ENCODE data around the gene GPRIN2.
"Not testable (repeated sequence)": the region's sequence is repeated elsewhere in the genome, so short reads cannot be mapped to it uniquely, and the experiment has no call there.

GRCh38 chr10:46512725-46513124 is 43.7 kb downstream of the GPRIN2 start:
- TF ChIP-seq, protein P1, sequence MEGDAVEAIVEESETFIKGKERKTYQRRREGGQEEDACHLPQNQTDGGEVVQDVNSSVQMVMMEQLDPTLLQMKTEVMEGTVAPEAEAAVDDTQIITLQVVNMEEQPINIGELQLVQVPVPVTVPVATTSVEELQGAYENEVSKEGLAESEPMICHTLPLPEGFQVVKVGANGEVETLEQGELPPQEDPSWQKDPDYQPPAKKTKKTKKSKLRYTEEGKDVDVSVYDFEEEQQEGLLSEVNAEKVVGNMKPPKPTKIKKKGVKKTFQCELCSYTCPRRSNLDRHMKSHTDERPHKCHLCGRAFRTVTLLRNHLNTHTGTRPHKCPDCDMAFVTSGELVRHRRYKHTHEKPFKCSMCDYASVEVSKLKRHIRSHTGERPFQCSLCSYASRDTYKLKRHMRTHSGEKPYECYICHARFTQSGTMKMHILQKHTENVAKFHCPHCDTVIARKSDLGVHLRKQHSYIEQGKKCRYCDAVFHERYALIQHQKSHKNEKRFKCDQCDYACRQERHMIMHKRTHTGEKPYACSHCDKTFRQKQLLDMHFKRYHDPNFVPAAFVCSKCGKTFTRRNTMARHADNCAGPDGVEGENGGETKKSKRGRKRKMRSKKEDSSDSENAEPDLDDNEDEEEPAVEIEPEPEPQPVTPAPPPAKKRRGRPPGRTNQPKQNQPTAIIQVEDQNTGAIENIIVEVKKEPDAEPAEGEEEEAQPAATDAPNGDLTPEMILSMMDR (IDR thresholded peaks at IDR 0.05; ENCODE audit: poor library complexity, severe bottlenecking), result not testable (repeated sequence)
- TF ChIP-seq, protein P2, sequence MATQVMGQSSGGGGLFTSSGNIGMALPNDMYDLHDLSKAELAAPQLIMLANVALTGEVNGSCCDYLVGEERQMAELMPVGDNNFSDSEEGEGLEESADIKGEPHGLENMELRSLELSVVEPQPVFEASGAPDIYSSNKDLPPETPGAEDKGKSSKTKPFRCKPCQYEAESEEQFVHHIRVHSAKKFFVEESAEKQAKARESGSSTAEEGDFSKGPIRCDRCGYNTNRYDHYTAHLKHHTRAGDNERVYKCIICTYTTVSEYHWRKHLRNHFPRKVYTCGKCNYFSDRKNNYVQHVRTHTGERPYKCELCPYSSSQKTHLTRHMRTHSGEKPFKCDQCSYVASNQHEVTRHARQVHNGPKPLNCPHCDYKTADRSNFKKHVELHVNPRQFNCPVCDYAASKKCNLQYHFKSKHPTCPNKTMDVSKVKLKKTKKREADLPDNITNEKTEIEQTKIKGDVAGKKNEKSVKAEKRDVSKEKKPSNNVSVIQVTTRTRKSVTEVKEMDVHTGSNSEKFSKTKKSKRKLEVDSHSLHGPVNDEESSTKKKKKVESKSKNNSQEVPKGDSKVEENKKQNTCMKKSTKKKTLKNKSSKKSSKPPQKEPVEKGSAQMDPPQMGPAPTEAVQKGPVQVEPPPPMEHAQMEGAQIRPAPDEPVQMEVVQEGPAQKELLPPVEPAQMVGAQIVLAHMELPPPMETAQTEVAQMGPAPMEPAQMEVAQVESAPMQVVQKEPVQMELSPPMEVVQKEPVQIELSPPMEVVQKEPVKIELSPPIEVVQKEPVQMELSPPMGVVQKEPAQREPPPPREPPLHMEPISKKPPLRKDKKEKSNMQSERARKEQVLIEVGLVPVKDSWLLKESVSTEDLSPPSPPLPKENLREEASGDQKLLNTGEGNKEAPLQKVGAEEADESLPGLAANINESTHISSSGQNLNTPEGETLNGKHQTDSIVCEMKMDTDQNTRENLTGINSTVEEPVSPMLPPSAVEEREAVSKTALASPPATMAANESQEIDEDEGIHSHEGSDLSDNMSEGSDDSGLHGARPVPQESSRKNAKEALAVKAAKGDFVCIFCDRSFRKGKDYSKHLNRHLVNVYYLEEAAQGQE (IDR thresholded peaks at IDR 0.05; ENCODE audit: borderline replicate concordance), result not testable (repeated sequence)
- TF ChIP-seq EZH2 (IDR thresholded peaks at IDR 0.05; ENCODE audit: borderline replicate concordance, insufficient read depth, low read length, poor library complexity, severe bottlenecking), result not testable (repeated sequence)

Data from neural cell (in vitro differentiated cells).